Activated T-cell treated with anti-CD3 and anti-CD28 coated beads, Interleukin-2, amount 50 U/mL, for 24 hours (primary cell): ENCODE measurements around the gene PTCRA.
"Not testable (repeated sequence)": the region's sequence is repeated elsewhere in the genome, so short reads cannot be mapped to it uniquely, and the experiment has no call there.

Experiments
- DNase-seq: peaks from one replicate; pipeline ENCODE4 v3.0.0-alpha.2; 2020
- H3K27ac Mint-ChIP-seq: 2 replicates; pipeline ENCODE4 v1.8.0; 2020; ENCODE audit warnings: mild to moderate bottlenecking, mixed read lengths
- H3K27me3 Mint-ChIP-seq: 2 replicates; pipeline ENCODE4 v1.8.0; 2020; ENCODE audit warnings: mixed read lengths
- H3K36me3 Mint-ChIP-seq: 2 replicates; pipeline ENCODE4 v1.8.0; 2020; ENCODE audit warnings: low read depth, mixed read lengths
- H3K4me1 Mint-ChIP-seq: 2 replicates; pipeline ENCODE4 v1.8.0; 2020; ENCODE audit warnings: low read depth, mixed read lengths
- H3K4me3 Mint-ChIP-seq: 2 replicates; pipeline ENCODE4 v1.8.0; 2020; ENCODE audit warnings: mild to moderate bottlenecking, moderate library complexity, mixed read lengths
- H3K9me3 Mint-ChIP-seq: 2 replicates; pipeline ENCODE4 v1.8.0; 2020; ENCODE audit warnings: mixed read lengths

The PTCRA gene

GRCh38 chr6:42915732-42916131, at the start of gene PTCRA:
TSS of gene PTCRA (plus strand) at chr6:42916053. CDS start at chr6:42916070, 17 bp downstream.
- Mint-ChIP-seq H3K36me3 (no peaks in the 10 kb centered on the region), H3K27ac (no peak within 1 kb of the TSS), H3K4me1 (peaks cover 3% of the 10 kb centered on the region), H3K9me3 (no peaks in the 10 kb centered on the region), H3K4me3 (no peak within 1 kb of the TSS), H3K27me3 (peaks cover 16% of the 10 kb centered on the region)
- no peak for DNase-seq

- Mint-ChIP-seq H3K9me3 (no peaks in the 10 kb centered on the region), H3K4me1 (no peaks in the 10 kb centered on the region), H3K4me3 (no peak overlapping the region), H3K36me3 (peaks cover 29% of the 10 kb centered on the region), H3K27ac (peak overlapping the region; percentile 29), H3K27me3 (no peaks in the 10 kb centered on the region)
- DNase-seq: no peak
These were observed 45.5 kb upstream of the PTCRA start for GRCh38 chr6:42870145-42870936.

DNA sequence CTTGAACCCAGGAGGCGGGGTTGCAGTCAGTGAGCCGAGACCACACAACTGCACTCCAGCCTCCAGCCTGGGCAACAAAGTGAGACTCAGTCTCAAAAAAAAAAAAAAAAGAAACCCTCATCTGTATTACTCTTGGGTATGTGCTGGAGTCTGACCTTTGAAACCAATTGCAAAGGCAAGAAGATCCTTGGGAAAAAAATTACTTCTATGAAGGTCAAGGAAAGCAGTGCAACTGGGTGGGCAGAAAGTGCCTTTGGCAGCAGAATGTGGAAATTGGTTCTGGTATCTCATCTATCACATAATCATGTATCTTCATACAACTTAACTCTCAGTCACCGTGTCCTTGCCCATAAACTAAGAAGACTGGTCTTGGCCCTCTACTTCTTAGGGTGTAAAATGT, 44.1 kb upstream of the PTCRA start:
- Mint-ChIP-seq H3K27ac (no peak overlapping the region), H3K36me3 (peaks cover 16% of the 10 kb centered on the region), H3K27me3 (no peaks in the 10 kb centered on the region), H3K9me3 (no peaks in the 10 kb centered on the region), H3K4me1 (no peaks in the 10 kb centered on the region), H3K4me3 (no peak overlapping the region)
- no peak for DNase-seq

DNA sequence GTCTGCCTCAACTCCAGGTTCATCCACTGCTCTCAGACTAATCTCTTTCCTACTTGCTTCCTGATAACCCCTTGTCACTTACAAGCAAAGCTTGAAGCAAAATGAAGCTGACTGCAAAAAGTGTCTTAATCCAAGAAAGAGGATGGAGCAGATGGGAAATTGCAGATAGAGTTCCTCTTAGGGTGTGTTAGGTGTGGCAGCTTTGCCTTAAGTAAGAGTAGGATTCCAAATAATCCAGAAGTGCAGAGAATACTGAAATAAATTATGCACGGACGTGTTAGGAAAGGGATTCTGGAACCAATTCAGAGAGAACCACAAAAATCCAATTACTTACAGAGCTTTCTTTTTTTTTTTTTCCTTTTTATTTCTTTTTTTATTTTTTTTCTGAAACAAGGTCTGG, 42.5 kb upstream of the PTCRA start:
- no peak overlapping the region for H3K27ac Mint-ChIP-seq
- no peak overlapping the region for H3K4me3 Mint-ChIP-seq
- H3K36me3 Mint-ChIP-seq: peaks cover 3% of the 10 kb centered on the region
- H3K9me3 Mint-ChIP-seq: no peaks in the 10 kb centered on the region
- H3K27me3 Mint-ChIP-seq: no peaks in the 10 kb centered on the region
- DNase-seq: no peak
- no peaks in the 10 kb centered on the region for H3K4me1 Mint-ChIP-seq

DNA sequence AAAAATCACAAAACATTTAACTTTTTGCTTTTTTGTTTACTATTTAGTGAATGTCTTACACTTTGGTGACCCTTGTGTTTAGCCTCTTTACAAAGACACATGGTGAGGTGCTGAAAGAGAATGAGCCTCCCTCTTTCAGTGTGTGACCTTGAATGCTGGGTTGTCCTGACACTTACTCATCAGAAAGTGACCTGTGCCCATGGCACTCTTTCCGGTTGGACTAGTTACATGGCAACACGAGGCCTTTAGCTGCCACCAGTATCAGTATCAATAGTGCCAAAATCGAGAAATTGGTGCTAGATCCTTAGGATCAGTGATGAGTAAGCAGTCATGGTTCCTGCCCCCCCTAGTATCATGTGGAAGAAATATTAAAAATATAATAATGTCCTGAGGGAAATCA, 38.2 kb upstream of the PTCRA start:
- Mint-ChIP-seq H3K4me1 (peaks cover 13% of the 10 kb centered on the region), H3K9me3 (no peaks in the 10 kb centered on the region), H3K4me3 (peak overlapping the region; percentile 33), H3K36me3 (peaks cover 34% of the 10 kb centered on the region), H3K27ac (no peak overlapping the region), H3K27me3 (no peaks in the 10 kb centered on the region)
- DNase-seq: no peak

DNA sequence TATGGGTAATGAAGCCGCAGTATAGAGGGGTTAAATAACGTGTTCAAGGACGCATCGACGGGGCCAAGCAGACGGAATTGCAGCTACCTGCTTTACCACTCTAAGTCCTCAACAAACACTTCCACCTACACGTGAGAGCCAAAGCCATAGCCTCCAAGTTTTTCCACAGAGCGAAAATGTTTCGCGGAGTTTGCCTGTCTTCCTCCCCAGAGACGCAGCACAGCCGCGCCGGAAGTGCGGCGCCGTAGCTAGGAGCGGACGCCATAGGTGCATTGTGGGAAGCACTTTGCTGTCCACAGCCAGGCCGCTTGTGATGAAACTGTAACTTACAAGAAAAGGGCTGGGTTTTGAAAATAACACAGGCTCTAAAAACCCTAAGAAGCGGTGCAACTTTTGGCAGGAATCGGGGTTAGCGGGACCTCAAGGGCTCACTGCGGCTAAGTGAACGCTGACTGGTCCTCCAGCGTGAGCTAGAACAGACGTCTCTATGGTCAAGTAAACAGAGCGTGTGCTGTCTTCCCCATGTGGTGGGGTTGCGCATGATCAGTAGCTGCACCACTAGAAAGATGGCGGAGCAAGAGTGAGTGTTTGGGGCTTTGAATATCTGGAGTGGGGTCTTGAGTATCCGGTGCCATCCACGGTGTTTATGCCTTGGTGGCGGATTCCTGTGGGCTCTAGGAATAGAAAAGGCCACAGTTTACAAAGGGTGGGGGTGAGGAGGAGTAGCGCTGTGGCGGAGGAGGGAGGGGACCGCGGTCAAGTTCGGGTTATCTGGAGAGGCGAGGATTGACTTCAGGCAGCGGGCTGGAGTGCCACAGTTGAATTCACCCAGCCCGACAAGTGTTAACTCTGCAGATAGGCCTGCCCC, 36.2 kb upstream of the PTCRA start, which contains the start of gene RPL7L1:
TSS of gene RPL7L1 (plus strand) at position 245 of the 868 bp plus-strand sequence. CDS start at position 540, 295 bp downstream.
- Mint-ChIP-seq H3K4me1 (peaks cover 28% of the 10 kb centered on the region), H3K27me3 (no peaks in the 10 kb centered on the region)

DNA sequence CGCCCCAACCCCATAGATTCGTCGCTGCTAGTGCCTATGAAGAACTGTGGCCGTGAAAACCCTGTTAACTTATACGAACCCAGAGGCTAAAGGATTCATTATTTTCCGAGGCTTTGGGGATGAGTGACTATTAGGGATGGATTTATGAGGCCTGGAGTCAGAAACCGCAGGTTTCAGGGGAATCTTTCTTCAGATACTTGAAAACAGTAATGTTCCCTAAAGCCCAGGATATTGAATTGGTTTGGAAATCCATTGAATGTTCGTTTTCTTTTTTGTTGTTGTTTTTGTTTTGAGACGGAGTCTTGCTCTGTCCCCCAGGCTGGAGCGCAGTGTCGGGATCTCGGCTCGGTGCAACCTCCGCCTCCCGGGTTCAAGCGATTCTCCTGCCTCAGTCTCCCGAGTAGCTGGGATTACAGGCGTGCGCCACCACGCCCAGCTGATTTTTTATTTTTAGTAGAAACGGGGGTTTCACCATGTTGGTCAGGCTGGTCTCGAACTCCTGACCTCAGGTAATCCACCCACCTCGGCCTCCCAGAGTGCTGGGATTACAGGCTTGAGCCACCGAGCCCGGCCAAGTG, 35.5 kb upstream of the PTCRA start:
- H3K27me3 Mint-ChIP-seq, H3K9me3 Mint-ChIP-seq: not testable (repeated sequence)
- peak overlapping the region; percentile 100 for H3K27ac Mint-ChIP-seq
- H3K4me1 Mint-ChIP-seq: peaks cover 31% of the 10 kb centered on the region
- peak; percentile 46 for DNase-seq
- H3K4me3 Mint-ChIP-seq: peak overlapping the region; percentile 98
- H3K36me3 Mint-ChIP-seq: peaks cover 60% of the 10 kb centered on the region

More for the DNA sequence above, 36.2 kb upstream of the PTCRA start, which contains the start of gene RPL7L1:
- Mint-ChIP-seq H3K9me3 (no peaks in the 10 kb centered on the region), H3K4me3 (peak within 1 kb of the TSS; percentile 98), H3K36me3 (peaks cover 53% of the 10 kb centered on the region), H3K27ac (peak within 1 kb of the TSS; percentile 100)
- peak; percentile 88 for DNase-seq

DNA sequence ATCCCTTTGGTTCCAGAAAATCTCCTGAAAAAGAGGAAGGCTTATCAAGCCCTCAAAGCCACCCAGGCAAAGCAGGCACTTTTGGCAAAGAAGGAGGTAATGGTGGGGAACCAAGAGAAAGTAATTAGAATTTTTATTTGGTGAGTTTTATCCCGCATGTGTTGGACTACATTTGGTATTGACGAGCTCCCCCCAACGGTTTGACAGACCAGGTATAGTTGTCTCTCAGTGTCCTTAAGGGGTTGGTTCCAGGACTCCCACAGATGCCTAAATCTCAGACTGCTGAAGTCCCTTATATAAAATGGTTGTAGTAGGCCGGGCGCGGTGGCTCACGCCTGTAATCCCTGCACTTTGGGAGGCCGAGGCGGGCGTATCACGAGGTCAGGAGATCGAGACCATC, 35.0 kb upstream of the PTCRA start:
- peaks cover 66% of the 10 kb centered on the region for H3K36me3 Mint-ChIP-seq
- H3K27me3 Mint-ChIP-seq, H3K9me3 Mint-ChIP-seq, DNase-seq: not testable (repeated sequence)
- H3K27ac Mint-ChIP-seq: peak overlapping the region; percentile 100
- H3K4me1 Mint-ChIP-seq: peaks cover 35% of the 10 kb centered on the region
- peak overlapping the region; percentile 98 for H3K4me3 Mint-ChIP-seq

GRCh38 chr6:42885702-42886101, 30.2 kb upstream of the PTCRA start:
- Mint-ChIP-seq H3K27ac (peak overlapping the region; percentile 67), H3K36me3 (peaks cover 94% of the 10 kb centered on the region), H3K9me3 (no peaks in the 10 kb centered on the region), H3K27me3 (no peaks in the 10 kb centered on the region), H3K4me1 (peaks cover 58% of the 10 kb centered on the region), H3K4me3 (no peak overlapping the region)
- DNase-seq: no peak

- not testable (repeated sequence) for H3K4me3 Mint-ChIP-seq, DNase-seq, H3K9me3 Mint-ChIP-seq, H3K27me3 Mint-ChIP-seq
- H3K27ac Mint-ChIP-seq: peak overlapping the region; percentile 82
- peaks cover 73% of the 10 kb centered on the region for H3K36me3 Mint-ChIP-seq
- peaks cover 57% of the 10 kb centered on the region for H3K4me1 Mint-ChIP-seq
These were observed 27.7 kb upstream of the PTCRA start for GRCh38 chr6:42888201-42888600.

- peaks cover 57% of the 10 kb centered on the region for H3K36me3 Mint-ChIP-seq
- H3K27ac Mint-ChIP-seq: peak overlapping the region; percentile 96
- H3K27me3 Mint-ChIP-seq: no peaks in the 10 kb centered on the region
- no peak for DNase-seq
- H3K4me1 Mint-ChIP-seq: peaks cover 44% of the 10 kb centered on the region
- H3K4me3 Mint-ChIP-seq: peak overlapping the region; percentile 91
- no peaks in the 10 kb centered on the region for H3K9me3 Mint-ChIP-seq
These were observed 26.0 kb upstream of the PTCRA start for GRCh38 chr6:42889815-42890214.

DNA sequence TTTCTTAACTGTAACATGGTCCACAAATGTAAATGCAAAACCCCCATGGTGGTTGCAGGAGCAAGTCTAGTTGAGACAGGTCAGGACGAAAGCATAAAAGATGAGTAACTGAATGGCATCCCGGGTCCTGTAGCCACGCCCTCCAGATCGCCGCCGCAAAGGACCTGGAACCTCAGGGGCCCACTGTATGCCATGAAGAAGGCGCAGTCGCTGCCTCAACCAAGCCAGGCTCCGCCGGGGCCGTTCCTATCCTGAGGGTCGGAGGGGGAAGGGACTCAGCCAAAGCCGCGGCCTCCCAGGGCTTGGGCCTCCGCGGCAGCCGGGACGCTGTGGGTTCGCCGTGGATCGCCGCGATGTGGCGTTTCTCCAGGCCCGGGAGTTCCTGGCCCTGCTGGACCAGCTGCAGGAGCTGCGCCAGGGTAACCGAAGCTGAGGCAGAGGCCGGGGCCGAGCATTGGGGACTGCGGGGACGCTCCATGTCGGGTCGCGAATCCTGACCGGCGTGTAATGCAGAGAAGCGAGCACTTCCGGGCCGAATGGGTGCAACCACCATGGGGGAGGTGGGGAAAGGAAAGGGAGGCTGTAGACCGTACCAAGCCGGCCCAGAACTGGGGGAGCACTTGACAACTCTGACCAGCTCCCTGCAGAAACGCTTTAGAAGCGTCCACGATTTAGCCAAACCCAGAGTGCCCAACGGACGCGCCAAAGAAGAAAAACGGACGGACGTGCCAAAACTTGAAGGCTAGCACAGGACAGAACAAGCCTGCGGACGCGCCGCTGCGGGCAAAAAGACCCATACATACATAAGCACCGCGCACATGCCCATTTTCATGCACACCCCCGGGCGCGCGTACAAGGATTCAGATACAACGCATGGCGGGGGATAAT, 25.3 kb upstream of the PTCRA start:
- H3K27ac Mint-ChIP-seq: peak overlapping the region; percentile 96
- H3K36me3 Mint-ChIP-seq: peaks cover 50% of the 10 kb centered on the region
- DNase-seq: peak; percentile 93
- peak overlapping the region; percentile 91 for H3K4me3 Mint-ChIP-seq
- no peaks in the 10 kb centered on the region for H3K9me3 Mint-ChIP-seq
- H3K4me1 Mint-ChIP-seq: peaks cover 42% of the 10 kb centered on the region
- H3K27me3 Mint-ChIP-seq: no peaks in the 10 kb centered on the region

- Mint-ChIP-seq H3K36me3 (peaks cover 43% of the 10 kb centered on the region), H3K4me1 (peaks cover 36% of the 10 kb centered on the region), H3K4me3 (peak overlapping the region; percentile 91), H3K27me3 (no peaks in the 10 kb centered on the region), H3K27ac (peak overlapping the region; percentile 96), H3K9me3 (no peaks in the 10 kb centered on the region)
- no peak for DNase-seq
These were observed 24.6 kb upstream of the PTCRA start for GRCh38 chr6:42891199-42891722.
